OCI-LY1 (cell line): ENCODE measurements around the gene NIPA2.

Experiments used
- CTCF ChIP-seq: fragments of 200-600 bp; sonication (generic), shearing (Covaris generic); IDR thresholded peaks from 2 replicates; pipeline ENCODE4 v1.5.1; 2017; ENCODE audit warnings: mild to moderate bottlenecking, antibody characterized with exemption, low read length, moderate library complexity, mixed read lengths
- EZH2 ChIP-seq: fragments of 200-600 bp; sonication (generic), shearing (Covaris generic); IDR thresholded peaks from 2 replicates; pipeline ENCODE4 v1.8.0; 2017; ENCODE audit warnings: borderline replicate concordance, mixed run types, mild to moderate bottlenecking, antibody characterized with exemption, low read length, moderate library complexity, mixed read lengths

DNA sequence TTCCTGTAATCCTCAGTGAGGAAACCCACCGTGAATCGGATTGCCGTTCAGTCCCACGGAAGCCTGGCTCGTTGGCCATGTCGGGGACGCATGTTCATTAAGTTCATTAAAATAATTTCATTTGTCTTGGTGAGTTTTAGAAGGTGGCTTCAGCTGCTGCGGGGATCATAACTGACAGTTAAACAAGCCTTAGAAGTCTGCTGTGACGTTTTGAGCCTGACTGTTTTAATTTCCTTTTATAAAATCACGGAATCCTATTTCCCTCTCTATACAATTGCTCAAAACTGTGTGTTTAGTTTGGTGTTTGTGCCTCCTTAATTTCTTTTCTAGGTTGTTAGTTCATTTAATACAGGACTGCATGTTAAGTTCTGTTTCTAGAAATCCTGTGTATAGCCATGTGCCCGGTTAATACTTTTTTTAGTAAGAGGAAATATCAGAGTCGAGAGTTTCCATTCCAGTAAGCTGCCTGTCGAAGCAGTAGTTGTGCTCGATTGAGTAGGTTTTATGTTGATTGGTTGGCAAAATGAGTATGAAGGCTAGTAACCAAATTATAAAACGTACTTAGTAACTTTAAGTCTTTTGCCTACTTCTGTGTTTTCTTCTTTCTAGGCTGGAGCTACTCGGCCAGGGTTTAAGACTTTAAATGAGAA is 705 bp downstream of the NIPA2 start:
- TF ChIP-seq EZH2 = no peak
- TF ChIP-seq CTCF = no peak
